ENCODE results near the gene LASP1. TPM values are rescaled to one million over a fixed set of nuclear protein-coding genes. Genes with fewer than 3 reads are reported as not detected.
A peak's percentile ranks its signal among the peaks of the same experiment; 100 is the strongest.

LASP1 gene
- total and polyA plus RNA-seq, 2 experiments from 2014 or later = 48.7 to 173 TPM

DNA sequence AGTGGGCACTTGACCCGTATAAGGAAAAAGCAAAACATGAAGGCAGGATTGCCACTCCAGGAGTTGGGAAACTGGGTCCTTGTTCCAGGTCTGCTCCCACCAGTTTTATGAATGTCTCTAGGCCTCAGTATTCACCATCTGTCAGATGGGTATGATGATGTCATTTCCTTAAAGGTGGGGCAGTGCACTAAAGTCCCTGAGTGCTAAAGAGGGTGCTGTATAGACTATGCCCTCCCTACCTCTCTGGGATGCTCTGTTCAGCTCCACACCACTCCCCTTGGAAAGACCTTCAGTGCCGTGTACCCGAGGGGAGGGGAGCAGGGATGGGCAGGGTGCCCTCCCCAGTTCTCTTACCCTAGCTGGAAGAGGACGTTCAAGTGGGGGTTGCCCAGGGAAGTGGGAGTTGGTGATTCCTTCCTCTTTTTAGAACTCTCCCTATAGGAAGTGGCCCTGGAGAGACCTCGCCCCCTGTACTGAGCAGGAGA lies 2.2 kb downstream of the LASP1 start:
- peaks cover 65% of the 10 kb centered on the region for H3K79me2 ChIP-seq (replicated peaks; ENCODE audit: insufficient read depth)
- no peak overlapping the region for H2AFZ ChIP-seq
- H3K27ac Mint-ChIP-seq = peak overlapping the region; percentile 92; the same call in 1 of the 2 replicates
- H3K4me2 ChIP-seq = peak overlapping the region; percentile 97
- DNase-seq (ENCODE audit: low spot score) (no peak), ATAC-seq (no peak)
- H3K36me3 Mint-ChIP-seq (ENCODE audit: low read depth) = peaks cover 6% of the 10 kb centered on the region
- H3K27me3 Mint-ChIP-seq (ENCODE audit: insufficient read depth, low read depth, poor library complexity) = peaks cover 30% of the 10 kb centered on the region
- peaks cover 56% of the 10 kb centered on the region for H3K4me1 Mint-ChIP-seq
- peak overlapping the region; percentile 93 for H3K4me3 Mint-ChIP-seq
- peaks cover 6% of the 10 kb centered on the region; the same call in 2 of the 3 replicates for H3K9me3 Mint-ChIP-seq
- H3K4me3 ChIP-seq = peak overlapping the region; percentile 100
- H3F3A ChIP-seq (replicated peaks; ENCODE audit: low read depth) = 0 out of 2 replicates have a peak, but pooled peaks cover 5% of the 10 kb centered on the region
- no peaks in the 10 kb centered on the region for H3K9me2 ChIP-seq (ENCODE audit: insufficient read depth)
- H3K36me3 ChIP-seq (ENCODE audit: insufficient read depth) = no peaks in the 10 kb centered on the region
- peaks cover 48% of the 10 kb centered on the region for H3K4me1 ChIP-seq (ENCODE audit: insufficient read depth)
- H3K27me3 ChIP-seq (ENCODE audit: insufficient read depth) = no peaks in the 10 kb centered on the region
- H3K27ac ChIP-seq (ENCODE audit: low read depth) = peak overlapping the region; percentile 87; the same call in 1 of the 2 replicates
- no peak for TF ChIP-seq POLR2AphosphoS5 (IDR thresholded peaks at IDR 0.05; ENCODE audit: low read depth)
- TF ChIP-seq, protein P1, sequence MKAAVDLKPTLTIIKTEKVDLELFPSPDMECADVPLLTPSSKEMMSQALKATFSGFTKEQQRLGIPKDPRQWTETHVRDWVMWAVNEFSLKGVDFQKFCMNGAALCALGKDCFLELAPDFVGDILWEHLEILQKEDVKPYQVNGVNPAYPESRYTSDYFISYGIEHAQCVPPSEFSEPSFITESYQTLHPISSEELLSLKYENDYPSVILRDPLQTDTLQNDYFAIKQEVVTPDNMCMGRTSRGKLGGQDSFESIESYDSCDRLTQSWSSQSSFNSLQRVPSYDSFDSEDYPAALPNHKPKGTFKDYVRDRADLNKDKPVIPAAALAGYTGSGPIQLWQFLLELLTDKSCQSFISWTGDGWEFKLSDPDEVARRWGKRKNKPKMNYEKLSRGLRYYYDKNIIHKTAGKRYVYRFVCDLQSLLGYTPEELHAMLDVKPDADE (IDR thresholded peaks at IDR 0.05) = no peak
- no peak for TF ChIP-seq ZNF114 (CRISPR knock-in tag; IDR thresholded peaks at IDR 0.05)
- no peak for TF ChIP-seq EZH2phosphoT487 (IDR thresholded peaks at IDR 0.05; ENCODE audit: unreplicated experiment)
- no peak for TF ChIP-seq NANOG (IDR thresholded peaks at IDR 0.05; ENCODE audit: borderline replicate concordance)
- TF ChIP-seq CREB1 (CRISPR knock-in tag; IDR thresholded peaks at IDR 0.05; ENCODE audit: low read depth) = no peak
- TF ChIP-seq, protein P2, sequence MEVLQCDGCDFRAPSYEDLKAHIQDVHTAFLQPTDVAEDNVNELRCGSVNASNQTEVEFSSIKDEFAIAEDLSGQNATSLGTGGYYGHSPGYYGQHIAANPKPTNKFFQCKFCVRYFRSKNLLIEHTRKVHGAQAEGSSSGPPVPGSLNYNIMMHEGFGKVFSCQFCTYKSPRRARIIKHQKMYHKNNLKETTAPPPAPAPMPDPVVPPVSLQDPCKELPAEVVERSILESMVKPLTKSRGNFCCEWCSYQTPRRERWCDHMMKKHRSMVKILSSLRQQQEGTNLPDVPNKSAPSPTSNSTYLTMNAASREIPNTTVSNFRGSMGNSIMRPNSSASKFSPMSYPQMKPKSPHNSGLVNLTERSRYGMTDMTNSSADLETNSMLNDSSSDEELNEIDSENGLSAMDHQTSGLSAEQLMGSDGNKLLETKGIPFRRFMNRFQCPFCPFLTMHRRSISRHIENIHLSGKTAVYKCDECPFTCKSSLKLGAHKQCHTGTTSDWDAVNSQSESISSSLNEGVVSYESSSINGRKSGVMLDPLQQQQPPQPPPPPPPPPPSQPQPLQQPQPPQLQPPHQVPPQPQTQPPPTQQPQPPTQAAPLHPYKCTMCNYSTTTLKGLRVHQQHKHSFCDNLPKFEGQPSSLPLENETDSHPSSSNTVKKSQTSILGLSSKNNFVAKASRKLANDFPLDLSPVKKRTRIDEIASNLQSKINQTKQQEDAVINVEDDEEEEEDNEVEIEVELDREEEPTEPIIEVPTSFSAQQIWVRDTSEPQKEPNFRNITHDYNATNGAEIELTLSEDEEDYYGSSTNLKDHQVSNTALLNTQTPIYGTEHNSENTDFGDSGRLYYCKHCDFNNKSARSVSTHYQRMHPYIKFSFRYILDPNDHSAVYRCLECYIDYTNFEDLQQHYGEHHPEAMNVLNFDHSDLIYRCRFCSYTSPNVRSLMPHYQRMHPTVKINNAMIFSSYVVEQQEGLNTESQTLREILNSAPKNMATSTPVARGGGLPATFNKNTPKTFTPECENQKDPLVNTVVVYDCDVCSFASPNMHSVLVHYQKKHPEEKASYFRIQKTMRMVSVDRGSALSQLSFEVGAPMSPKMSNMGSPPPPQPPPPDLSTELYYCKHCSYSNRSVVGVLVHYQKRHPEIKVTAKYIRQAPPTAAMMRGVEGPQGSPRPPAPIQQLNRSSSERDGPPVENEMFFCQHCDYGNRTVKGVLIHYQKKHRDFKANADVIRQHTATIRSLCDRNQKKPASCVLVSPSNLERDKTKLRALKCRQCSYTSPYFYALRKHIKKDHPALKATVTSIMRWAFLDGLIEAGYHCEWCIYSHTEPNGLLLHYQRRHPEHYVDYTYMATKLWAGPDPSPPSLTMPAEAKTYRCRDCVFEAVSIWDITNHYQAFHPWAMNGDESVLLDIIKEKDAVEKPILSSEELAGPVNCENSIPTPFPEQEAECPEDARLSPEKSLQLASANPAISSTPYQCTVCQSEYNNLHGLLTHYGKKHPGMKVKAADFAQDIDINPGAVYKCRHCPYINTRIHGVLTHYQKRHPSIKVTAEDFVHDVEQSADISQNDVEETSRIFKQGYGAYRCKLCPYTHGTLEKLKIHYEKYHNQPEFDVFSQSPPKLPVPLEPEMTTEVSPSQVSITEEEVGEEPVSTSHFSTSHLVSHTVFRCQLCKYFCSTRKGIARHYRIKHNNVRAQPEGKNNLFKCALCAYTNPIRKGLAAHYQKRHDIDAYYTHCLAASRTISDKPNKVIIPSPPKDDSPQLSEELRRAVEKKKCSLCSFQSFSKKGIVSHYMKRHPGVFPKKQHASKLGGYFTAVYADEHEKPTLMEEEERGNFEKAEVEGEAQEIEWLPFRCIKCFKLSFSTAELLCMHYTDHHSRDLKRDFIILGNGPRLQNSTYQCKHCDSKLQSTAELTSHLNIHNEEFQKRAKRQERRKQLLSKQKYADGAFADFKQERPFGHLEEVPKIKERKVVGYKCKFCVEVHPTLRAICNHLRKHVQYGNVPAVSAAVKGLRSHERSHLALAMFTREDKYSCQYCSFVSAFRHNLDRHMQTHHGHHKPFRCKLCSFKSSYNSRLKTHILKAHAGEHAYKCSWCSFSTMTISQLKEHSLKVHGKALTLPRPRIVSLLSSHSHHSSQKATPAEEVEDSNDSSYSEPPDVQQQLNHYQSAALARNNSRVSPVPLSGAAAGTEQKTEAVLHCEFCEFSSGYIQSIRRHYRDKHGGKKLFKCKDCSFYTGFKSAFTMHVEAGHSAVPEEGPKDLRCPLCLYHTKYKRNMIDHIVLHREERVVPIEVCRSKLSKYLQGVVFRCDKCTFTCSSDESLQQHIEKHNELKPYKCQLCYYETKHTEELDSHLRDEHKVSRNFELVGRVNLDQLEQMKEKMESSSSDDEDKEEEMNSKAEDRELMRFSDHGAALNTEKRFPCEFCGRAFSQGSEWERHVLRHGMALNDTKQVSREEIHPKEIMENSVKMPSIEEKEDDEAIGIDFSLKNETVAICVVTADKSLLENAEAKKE (CRISPR knock-in tag; IDR thresholded peaks at IDR 0.05) = no peak
- TF ChIP-seq, protein P3, sequence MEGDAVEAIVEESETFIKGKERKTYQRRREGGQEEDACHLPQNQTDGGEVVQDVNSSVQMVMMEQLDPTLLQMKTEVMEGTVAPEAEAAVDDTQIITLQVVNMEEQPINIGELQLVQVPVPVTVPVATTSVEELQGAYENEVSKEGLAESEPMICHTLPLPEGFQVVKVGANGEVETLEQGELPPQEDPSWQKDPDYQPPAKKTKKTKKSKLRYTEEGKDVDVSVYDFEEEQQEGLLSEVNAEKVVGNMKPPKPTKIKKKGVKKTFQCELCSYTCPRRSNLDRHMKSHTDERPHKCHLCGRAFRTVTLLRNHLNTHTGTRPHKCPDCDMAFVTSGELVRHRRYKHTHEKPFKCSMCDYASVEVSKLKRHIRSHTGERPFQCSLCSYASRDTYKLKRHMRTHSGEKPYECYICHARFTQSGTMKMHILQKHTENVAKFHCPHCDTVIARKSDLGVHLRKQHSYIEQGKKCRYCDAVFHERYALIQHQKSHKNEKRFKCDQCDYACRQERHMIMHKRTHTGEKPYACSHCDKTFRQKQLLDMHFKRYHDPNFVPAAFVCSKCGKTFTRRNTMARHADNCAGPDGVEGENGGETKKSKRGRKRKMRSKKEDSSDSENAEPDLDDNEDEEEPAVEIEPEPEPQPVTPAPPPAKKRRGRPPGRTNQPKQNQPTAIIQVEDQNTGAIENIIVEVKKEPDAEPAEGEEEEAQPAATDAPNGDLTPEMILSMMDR (conservative IDR thresholded peaks at IDR 0.05; ENCODE audit: low read depth in 2 of 2) = no peak
- TF ChIP-seq ZNF331 (CRISPR knock-in tag; IDR thresholded peaks at IDR 0.05; ENCODE audit: low read depth) = no peak
- no peak for TF ChIP-seq JUNB (IDR thresholded peaks at IDR 0.05; ENCODE audit: unreplicated experiment)
- TF ChIP-seq EZH2 (IDR thresholded peaks at IDR 0.05; ENCODE audit: low read depth, unreplicated experiment) = no peak
- TF ChIP-seq, protein P4, sequence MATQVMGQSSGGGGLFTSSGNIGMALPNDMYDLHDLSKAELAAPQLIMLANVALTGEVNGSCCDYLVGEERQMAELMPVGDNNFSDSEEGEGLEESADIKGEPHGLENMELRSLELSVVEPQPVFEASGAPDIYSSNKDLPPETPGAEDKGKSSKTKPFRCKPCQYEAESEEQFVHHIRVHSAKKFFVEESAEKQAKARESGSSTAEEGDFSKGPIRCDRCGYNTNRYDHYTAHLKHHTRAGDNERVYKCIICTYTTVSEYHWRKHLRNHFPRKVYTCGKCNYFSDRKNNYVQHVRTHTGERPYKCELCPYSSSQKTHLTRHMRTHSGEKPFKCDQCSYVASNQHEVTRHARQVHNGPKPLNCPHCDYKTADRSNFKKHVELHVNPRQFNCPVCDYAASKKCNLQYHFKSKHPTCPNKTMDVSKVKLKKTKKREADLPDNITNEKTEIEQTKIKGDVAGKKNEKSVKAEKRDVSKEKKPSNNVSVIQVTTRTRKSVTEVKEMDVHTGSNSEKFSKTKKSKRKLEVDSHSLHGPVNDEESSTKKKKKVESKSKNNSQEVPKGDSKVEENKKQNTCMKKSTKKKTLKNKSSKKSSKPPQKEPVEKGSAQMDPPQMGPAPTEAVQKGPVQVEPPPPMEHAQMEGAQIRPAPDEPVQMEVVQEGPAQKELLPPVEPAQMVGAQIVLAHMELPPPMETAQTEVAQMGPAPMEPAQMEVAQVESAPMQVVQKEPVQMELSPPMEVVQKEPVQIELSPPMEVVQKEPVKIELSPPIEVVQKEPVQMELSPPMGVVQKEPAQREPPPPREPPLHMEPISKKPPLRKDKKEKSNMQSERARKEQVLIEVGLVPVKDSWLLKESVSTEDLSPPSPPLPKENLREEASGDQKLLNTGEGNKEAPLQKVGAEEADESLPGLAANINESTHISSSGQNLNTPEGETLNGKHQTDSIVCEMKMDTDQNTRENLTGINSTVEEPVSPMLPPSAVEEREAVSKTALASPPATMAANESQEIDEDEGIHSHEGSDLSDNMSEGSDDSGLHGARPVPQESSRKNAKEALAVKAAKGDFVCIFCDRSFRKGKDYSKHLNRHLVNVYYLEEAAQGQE (IDR thresholded peaks at IDR 0.05; ENCODE audit: unreplicated experiment) = no peak
- TF ChIP-seq STAT1 (IDR thresholded peaks at IDR 0.05; ENCODE audit: unreplicated experiment) = no peak
- H4K20me1 ChIP-seq (replicated peaks; ENCODE audit: insufficient read depth) = peaks cover 15% of the 10 kb centered on the region

Measured in GM23338 (cell line).